ENCODE measurements around the gene TP53BP1.
"Not testable (repeated sequence)": the region's sequence is repeated elsewhere in the genome, so short reads cannot be mapped to it uniquely, and the experiment has no call there.

TP53BP1 gene

GRCh38 chr15:43403616-43404015, 89.3 kb downstream of the TP53BP1 start:
- no peak for DNase-seq
- TF ChIP-seq POLR2A (IDR thresholded peaks at IDR 0.05; ENCODE audit: low read length) (no peak), GATA1 (IDR thresholded peaks at IDR 0.05; ENCODE audit: low read depth, low read length) (no peak)

- no peak for DNase-seq
- no peak for TF ChIP-seq GATA1 (IDR thresholded peaks at IDR 0.05; ENCODE audit: low read depth, low read length)
- no peak for TF ChIP-seq POLR2A (IDR thresholded peaks at IDR 0.05; ENCODE audit: low read length)
These were observed 90.7 kb downstream of the TP53BP1 start for GRCh38 chr15:43402255-43402654.

- not testable (repeated sequence) for DNase-seq
These were observed 99.4 kb downstream of the TP53BP1 start for GRCh38 chr15:43393592-43393991.

GRCh38 chr15:43390723-43391122, 102.2 kb downstream of the TP53BP1 start:
- DNase-seq, result peak in 1 of 2 experiments; percentile 44
- TF ChIP-seq GATA1 (IDR thresholded peaks at IDR 0.05; ENCODE audit: low read depth, low read length) (no peak), POLR2A (IDR thresholded peaks at IDR 0.05; ENCODE audit: low read length) (no peak)

- no peak for DNase-seq
- no peak for TF ChIP-seq GATA1 (IDR thresholded peaks at IDR 0.05; ENCODE audit: low read depth, low read length)
- no peak for TF ChIP-seq POLR2A (IDR thresholded peaks at IDR 0.05; ENCODE audit: low read length)
These were observed 109.9 kb downstream of the TP53BP1 start for GRCh38 chr15:43383070-43383469.

GRCh38 chr15:43382310-43382709, 110.6 kb downstream of the TP53BP1 start:
- DNase-seq, result no peak
- TF ChIP-seq POLR2A (IDR thresholded peaks at IDR 0.05; ENCODE audit: low read length), result no peak
- no peak for TF ChIP-seq GATA1 (IDR thresholded peaks at IDR 0.05; ENCODE audit: low read depth, low read length)

- peak; percentile 13 to 37 for DNase-seq
- TF ChIP-seq POLR2A (IDR thresholded peaks at IDR 0.05; ENCODE audit: low read length), result no peak
- TF ChIP-seq GATA1 (IDR thresholded peaks at IDR 0.05; ENCODE audit: low read depth, low read length), result no peak
These were observed 114.4 kb downstream of the TP53BP1 start for GRCh38 chr15:43378601-43379000.

- TF ChIP-seq POLR2A (IDR thresholded peaks at IDR 0.05; ENCODE audit: low read length) (no peak), GATA1 (IDR thresholded peaks at IDR 0.05; ENCODE audit: low read depth, low read length) (no peak)
- peak; percentile 40 to 59 for DNase-seq
These were observed 116.8 kb downstream of the TP53BP1 start for GRCh38 chr15:43376017-43376705.

- DNase-seq, result peak; percentile 87 to 91
These were observed 121.7 kb downstream of the TP53BP1 start, which contains the start of the genes TUBGCP4 and ZSCAN29 for GRCh38 chr15:43370975-43371974. TUBGCP4 (plus strand) TSS chr15:43371101; CDS start chr15:43371355, 254 bp downstream. ZSCAN29 (minus strand) TSS chr15:43371043; CDS start chr15:43369913, 1,130 bp downstream.

GRCh38 chr15:43370310-43370974, 122.5 kb downstream of the TP53BP1 start:
- DNase-seq, result peak; percentile 55 to 61
- TF ChIP-seq GATA1 (IDR thresholded peaks at IDR 0.05; ENCODE audit: low read depth, low read length) (no peak), POLR2A (IDR thresholded peaks at IDR 0.05; ENCODE audit: low read length) (no peak)

More at GRCh38 chr15:43370975-43371974, 121.7 kb downstream of the TP53BP1 start, which contains the start of the genes TUBGCP4 and ZSCAN29:
- TF ChIP-seq GATA1 (IDR thresholded peaks at IDR 0.05; ENCODE audit: low read depth, low read length) (no peak), POLR2A (IDR thresholded peaks at IDR 0.05; ENCODE audit: low read length) (peak; percentile 69)

GRCh38 chr15:43361313-43361903, 131.5 kb downstream of the TP53BP1 start:
- TF ChIP-seq POLR2A (IDR thresholded peaks at IDR 0.05; ENCODE audit: low read length) (no peak), GATA1 (IDR thresholded peaks at IDR 0.05; ENCODE audit: low read depth, low read length) (no peak)
- peak; percentile 7 to 24 for DNase-seq

- TF ChIP-seq GATA1 (IDR thresholded peaks at IDR 0.05; ENCODE audit: low read depth, low read length), result no peak
- no peak for TF ChIP-seq POLR2A (IDR thresholded peaks at IDR 0.05; ENCODE audit: low read length)
- DNase-seq, result no peak
These were observed 132.1 kb downstream of the TP53BP1 start for GRCh38 chr15:43360821-43361220.

Data from erythroblast (primary cell).